NCI-H69 (cell line): ENCODE data around the gene FBLN1.

Experiments used
- DNase-seq: peaks from one replicate; lab custom pipeline; 2025; lab: John Stamatoyannopoulos, UW

Gene FBLN1

DNA sequence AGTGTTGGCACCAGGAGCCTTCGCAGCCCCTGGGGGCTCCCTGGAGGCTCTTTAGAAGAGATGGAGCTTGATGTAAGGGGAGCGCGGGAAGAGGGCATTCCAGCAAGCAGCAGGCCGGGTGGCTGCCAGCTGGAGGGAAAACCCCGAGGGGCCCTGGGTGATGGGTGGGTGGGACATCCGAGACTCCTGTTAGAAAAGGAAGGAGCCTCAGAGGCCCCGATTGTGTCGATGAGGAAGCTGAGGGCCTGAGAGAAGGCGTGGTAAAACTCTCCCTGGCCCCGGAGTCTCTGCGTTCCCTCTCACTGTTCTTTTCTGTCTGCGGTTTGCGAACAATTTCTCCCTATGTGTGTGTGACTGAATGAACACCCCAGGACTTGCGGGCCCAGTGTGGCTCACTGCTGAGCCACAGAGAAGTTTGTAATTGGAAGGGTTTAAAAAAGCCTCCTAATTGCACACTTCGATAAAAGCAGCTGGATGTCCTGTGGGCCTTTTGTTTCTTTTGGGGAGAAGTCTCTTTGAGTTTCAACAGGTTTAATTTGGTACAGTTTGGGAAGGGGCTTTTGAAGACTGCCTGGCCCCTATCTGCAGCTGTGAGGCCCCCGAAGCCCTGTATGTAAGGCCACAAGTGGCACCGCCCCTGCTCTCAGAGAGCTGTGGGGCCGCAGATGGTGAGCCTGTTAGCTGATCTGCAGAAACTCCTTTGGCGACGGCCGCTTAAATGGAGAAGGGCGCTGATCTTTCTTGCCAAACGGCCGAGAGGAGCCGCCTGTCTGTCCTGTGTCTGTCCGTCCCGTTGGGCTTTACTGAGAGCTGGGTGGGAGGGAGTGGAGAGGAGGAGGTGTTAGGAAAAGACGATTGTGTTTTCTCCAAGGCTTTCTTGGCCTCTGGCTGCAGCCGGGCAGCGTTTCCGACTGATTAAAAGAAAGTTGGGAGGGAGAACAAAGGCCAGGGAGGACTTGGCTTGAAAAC lies 2.0 kb downstream of the FBLN1 start:
- DNase-seq: peak; percentile 63

DNA sequence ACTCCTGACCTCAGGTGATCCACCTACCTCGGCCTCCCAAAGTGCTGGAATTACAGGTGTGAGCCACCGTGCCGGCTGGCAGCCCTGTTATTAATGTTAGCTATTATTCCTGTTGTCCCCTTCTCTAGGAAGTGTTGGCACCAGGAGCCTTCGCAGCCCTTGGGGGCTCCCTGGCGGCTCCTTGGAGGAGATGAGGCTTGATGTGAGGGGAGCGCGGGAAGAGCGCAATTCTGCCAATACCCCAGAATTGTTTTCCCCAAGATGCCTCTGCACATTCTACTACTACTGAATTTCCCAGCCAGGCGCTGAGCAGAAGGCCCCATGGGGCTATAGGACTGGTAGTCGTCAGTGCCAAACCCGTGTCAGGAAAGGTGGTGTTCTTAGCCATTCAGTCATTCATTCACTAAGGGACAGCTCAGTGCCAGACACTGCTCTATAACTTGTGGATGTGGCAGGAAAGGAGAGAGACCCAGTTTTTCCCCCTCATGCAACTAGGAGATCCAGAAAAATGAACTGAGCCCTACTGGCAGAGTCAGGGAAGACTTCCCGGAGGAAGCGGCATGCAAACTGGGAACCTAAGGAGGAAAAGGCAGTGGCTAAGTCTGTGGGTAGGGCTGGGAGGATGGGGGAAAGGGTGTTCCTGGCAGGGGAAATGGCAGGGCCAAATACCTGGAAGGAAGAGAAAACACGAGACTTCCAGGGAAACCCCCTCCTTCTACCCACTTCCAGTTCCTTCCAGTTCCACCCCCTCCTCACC lies 3.5 kb downstream of the FBLN1 start:
- DNase-seq: no peak

DNA sequence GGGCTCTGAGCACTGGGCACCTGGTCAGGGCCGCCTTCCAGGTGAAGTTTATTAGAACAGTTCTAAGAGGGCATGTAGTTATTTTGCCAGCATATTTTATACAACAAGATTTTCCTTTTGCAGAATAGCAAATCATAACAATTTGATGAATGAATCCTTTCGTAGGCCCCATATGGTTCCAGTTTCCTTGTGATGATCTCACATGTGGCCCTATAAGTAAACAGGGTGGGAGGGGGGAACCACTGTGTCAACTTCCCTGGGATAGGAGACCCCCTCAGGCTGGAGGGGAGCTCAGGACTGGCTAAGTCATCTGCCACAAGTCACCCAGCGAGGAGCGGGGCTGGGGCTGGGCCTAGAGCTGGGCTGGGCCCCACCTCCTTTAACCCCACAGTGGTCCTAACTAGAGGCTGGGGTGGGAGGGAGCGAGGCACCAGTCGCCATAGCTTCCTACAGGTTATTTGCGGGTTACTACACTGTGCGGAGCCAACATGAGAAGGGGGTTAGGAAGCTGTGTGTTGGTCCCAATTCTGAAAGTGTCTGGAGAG lies 4.2 kb downstream of the FBLN1 start:
- DNase-seq: peak; percentile 48

DNA sequence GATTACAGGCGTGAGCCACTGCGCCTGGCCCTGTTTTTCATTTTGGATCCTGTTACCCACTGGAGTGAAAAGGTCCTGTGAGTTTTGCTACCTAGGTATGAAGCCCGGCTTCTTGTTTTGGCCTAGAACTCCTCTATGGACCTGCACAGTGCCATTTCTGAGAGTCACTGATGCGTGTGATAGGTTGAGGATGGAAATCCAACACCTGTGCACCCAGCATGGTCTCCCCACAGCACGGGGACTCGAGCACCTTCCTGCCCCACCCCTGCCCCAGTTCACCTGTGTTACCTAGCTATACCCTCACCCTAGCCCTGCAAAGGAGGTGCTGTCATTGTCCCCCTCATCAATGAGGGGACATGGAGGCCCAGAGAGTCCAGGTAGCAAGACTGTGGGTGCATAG lies 5.1 kb downstream of the FBLN1 start:
- DNase-seq: peak; percentile 61

DNA sequence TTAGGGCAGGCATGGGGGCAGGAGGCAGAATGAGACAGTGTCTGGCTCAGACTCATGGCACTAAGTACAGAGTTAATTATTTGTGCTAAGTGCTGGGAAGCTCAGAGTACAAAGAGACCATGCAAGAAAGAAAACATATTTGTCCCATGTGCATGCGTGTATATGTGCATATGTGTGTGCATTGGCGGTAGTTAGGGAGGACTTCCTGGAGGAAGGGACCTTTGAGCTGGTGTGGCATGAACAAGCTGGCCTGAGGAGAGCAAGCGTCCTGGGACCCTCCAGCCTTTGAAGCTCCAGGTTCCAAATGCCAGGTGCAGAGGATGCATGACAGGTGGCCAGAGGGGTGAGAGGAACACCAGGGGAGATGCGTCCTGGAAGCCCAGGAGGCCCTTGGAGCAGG lies 6.1 kb downstream of the FBLN1 start:
- DNase-seq: no peak

DNA sequence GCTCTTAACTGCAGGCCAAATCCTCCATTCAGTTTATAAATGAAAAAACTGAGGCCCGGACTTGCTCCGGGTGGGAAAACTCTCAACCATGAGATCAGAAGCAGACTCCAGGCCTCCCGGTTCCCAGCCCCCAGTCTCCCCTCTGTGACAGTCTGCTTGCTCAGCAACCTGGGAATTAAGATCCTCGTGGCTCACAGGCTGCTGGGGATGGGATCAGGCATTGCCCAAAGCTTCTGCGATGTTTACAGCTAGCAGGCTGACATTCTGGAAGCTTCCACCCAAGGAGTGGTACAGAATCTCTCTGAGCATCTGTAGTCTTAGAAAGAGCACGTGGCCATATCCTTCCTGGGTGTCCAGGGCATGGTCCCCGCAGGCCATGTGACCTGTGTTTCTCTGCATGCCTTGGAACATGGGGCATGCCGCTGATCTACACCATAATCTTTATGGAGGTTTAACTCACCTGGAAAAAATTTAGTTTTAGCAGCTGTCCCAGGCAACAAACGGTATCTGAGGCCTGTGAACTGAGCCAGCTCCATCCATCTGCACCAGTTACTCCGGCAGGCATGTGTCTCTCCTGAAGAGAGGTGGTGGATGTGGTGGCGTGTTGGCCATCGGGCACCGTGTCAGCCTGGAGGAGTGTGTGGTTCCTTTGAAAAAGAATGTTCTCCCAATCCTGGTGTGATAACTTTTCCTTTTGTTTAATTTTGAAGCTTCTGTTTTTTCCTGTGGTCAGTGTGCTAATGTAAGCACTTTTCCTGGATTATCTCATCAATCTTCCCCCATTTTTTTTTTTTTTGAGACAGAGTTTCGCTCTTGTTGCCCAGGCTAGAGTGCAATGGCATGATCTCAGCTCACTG lies 7.9 kb downstream of the FBLN1 start:
- DNase-seq: no peak

DNA sequence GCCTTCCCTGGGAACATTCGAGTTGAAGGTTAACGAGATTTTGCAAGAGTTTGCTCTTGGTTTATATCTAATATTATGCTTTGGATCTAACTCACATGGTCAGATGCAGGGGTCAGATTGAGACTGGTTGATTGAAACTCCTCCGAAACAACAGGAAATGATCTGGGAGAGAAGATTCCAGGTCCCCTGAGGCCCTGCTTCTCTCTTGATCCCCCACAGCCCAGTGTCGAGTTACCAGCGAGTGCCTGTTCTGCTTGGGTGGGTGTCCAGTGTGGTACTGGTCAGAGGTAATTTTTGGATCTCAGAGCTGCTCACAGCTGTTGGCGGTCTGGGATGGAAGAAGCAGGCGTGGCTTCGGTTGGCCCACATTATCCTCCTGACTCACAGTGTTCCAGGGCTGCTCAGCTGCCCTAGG lies 9.2 kb downstream of the FBLN1 start:
- peak; percentile 53 for DNase-seq

DNA sequence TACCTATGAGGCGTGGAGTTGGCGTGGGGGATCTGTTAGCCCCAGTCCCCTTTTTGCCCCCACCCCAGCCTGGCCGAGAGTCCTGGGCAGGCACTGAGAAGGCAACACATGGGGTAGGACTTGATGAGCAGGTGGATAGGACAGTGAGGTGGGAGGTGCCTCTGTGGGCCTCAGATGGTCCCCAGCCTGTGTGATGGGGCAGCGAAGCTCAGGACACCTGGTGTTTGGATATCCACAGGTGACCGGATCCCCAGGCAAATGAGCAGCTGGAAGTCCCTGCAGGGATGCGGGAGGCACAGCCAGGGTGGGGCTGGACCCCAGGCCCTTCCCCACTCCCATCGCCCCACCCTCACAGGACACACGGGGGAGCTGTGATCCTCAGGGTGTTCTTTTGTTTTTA lies 9.7 kb downstream of the FBLN1 start:
- peak; percentile 75 for DNase-seq

DNA sequence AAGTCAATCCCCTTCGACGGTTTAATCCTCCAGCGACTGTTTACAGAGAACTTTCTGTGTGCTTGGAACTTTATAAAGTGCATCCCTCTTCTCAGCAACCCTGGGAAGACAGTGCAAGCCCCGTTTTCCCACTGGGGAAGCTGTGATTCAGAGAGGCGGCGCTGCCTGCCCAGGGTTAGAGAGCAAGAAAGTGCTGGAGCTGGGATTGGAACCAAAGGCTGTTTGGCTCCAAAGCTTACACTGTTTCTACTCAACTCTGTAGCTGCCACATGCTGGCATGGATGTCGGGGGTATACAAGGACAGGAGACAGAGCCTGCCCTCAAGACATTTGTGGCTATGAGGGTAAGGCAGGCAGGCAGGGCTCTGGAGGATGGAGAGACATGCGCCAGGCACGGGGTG lies 13.0 kb downstream of the FBLN1 start:
- DNase-seq: no peak

DNA sequence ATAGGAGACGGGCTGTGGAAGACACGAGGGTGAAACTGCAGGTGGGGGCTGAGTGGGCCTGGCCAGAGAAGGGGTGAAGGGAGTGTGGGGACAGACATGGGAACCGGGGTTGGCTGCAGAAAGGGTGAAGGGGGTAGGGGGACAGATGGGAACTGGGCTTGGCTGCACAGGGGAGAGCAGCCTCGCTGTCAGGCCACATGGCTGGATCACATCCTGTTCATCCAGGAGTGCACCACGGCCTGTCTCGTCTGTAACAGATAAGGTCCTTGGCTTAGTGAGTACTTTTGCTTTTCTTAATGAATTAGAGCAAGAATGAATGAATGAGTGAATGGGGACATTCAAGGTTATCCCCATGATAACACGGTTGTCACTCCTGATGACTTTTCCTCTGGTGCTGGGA lies 13.5 kb downstream of the FBLN1 start:
- DNase-seq: peak; percentile 18

DNA sequence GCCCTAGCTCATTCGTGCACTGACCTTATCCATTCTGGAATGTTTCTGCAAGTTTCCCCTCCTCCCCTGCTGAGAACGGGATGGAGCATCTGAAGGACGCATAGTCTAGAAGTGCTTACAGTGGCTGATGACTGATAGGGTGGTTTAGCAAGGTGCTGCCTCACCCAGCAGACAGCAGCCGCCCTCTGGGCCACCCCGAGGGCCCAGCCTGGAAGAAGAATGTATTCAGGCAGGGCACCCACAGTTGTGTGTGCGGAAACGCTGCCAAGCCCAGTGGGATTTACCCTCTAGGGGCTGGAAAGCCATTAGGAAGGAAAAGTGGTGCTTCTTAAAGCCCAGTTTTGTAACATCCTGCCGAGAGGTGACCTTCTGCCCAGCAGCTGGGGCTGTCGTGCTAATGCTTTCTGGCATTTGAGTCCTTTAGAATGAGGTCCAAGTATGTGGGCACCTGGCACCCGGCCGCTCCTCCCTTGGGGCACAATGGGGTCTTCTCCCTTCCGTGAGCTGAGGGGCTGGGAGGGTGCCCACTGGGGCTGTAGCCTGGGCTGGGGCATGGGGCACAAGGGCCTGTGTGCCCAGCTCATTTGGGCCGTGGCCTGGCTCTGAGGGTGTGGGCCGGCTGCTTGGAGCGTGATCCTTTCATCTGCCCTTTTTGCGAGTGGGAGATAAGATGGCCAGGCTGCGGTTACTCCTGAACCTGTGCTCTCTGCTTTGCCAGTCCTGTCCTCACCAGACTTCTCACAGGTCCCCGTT lies 14.4 kb downstream of the FBLN1 start:
- peak; percentile 31 for DNase-seq

DNA sequence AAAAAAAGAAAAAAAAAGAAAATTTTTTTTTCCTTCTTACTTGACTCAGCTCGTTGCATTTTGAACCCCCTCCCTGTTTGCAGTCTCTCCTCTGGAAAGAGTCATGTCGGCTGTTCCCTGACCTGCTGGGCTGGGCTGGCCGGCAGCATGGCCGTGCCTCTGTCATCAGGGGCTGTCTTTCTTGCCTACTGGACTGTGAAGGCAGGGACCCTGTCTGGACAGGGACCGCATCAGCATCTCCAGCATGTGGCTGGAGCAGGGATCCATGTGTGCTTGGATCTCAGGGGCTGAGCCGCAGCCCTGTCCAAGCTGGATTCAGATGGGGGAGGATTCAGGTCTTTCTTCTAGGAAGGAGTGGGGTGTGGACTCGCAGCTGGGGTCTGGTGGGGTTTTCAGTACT lies 15.5 kb downstream of the FBLN1 start:
- DNase-seq: no peak

DNA sequence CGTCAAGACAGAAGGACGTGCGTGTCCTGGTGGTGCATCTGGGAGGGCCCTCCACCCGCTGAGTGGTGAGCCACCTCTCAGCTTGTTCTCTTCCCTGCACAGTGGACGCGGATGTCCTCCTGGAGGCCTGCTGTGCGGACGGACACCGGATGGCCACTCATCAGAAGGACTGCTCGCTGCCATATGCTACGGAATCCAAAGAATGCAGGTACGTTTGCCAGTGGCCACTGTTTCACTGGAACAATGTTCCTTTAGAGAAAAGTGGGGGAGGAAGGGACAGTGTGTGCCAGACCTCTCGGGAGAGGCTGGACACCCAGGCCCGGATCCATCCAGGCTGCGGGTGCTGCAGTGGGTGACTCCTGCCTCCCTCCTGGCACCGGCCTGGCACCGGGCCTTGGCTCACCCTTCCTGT lies 15.9 kb downstream of the FBLN1 start:
- no peak for DNase-seq

DNA sequence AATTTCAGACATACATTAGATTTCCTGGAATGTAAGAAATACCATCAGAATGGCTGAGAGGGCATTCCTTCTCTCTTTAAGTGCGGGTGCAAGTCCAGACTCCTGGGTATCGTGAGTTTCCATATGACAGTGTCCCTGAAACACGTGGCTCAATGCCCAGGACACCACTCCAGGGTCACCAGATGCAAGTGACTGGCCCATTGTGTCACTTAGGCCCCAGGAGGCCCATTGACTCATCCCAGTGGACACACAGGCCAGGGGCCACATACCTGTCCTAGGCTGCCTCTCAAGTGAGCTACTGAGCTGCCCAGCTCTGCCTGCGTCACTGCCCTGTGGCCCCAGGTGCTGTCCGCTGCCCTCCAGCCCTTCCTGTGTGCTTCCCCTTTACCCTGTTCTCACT lies 18.5 kb downstream of the FBLN1 start:
- DNase-seq: no peak

DNA sequence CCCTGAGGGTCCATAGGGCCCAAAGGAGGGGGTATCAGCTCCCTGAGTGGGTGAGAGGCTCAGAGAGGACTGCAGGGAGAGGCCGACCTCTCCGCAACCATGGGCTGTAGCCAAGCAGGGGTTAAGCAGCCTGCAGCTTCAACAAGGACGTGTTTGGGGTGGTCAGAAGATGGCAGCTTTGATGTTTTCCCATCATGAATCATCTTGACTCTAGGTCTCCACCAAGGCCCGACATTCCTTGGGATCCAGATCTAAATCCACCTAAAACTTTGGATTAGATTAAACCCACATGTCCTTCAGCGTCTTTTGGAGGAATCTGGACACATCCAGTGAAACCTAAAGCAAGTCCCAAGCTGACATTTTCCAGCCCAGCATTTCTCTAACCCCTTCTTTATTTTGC lies 19.8 kb downstream of the FBLN1 start:
- no peak for DNase-seq

DNA sequence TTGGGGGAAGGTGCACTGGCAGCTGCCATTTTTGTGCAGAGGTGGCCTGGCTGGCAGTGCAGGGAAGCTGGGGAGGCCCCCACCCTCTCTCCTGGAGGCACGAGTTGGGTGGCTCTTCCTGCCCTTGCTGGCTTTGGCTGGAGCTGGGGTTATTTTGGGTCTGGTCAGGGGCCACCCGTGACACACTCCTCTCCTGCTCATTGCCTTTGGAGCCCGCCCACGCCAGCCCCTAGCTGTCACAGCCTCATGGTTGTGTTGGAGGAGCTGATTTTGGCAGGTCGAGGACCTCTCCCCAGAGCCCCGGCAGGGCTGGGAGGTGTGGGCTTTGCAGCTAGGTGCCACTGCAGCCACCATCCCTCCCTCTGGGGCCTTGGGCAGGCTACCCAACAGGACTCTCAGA lies 21.5 kb downstream of the FBLN1 start:
- DNase-seq: no peak

DNA sequence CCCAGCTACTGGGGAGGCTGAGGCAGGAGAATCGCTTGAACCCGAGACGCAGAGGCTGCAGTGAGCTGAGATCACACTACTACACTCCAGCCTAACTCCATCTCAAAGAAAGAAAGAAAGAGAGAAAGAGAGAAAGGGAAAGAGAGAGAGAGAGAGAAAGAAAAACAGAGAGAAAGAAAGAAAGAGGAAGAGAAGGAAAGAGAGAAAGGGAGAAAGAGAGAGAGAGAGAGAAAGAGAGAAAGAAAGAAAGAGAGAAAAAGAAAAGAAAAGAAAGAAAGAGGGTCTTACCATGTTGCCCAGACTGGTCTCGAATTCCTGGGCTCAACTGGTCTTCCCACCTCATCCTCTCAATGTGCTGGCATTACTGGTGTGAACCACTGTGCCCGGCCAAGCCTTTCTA lies 22.3 kb downstream of the FBLN1 start:
- DNase-seq: no peak

DNA sequence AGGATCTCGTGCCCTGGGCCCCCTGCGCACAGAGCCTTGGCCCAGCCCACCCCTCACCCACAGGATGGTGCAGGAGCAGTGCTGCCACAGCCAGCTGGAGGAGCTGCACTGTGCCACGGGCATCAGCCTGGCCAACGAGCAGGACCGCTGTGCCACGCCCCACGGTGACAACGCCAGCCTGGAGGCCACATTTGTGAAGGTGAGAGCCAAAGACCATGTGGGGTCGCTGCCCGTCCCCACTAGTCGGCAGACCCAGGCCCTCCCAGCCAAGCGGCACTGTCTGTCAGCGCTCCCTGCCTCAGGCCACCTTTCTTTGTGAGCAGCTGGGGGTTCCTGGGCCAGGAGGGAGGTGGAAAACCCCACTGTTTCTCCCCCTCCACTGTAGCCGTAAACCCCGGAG lies 22.8 kb downstream of the FBLN1 start:
- no peak for DNase-seq

DNA sequence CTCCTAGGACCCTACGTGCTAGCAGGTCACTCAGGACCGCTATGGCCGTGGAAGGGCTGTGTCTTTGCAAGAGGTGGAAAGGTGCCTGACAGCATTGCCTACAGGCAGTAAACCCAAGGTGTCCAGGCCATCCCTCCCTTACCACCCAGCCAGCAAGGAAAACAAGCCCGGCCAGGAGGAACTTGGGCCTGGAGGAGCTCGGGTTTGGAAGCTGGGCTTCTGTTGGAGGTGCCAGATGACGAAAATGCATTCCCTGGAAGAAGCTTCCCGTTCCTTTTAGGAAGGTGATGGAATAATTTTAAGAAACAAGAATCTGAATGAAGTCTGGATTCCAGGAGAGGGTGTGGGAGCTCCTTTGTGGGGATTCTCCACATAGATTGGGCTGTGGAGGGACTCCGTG lies 23.6 kb downstream of the FBLN1 start:
- DNase-seq: no peak

DNA sequence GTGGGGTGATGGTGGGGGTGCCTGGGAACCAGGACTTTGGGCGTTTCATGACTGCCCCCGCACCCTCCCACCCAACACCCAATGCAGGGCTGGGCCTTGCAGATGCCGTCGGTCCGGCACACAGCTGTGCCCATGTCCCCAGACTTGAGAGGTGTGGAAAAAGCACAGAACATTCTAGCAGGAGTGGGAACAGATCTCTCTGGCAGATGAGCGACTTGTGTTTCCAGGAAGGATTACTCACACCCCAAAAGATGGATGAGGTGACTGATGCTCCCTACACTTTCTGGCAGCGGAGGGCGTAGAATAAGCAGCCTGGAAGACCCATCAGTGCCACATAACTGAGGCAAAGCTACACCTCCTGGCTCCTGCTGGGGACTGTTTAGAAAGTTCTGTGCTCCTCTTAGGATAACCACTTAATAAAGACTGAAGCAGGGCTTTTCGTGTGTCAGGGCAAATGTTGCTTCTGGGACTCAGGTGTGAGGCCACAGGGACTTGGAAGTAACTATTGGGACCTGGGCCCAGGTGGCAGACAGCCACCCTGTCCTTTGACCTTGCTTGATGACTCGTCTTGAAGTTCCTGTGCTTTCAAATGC lies 24.2 kb downstream of the FBLN1 start:
- no peak for DNase-seq

DNA sequence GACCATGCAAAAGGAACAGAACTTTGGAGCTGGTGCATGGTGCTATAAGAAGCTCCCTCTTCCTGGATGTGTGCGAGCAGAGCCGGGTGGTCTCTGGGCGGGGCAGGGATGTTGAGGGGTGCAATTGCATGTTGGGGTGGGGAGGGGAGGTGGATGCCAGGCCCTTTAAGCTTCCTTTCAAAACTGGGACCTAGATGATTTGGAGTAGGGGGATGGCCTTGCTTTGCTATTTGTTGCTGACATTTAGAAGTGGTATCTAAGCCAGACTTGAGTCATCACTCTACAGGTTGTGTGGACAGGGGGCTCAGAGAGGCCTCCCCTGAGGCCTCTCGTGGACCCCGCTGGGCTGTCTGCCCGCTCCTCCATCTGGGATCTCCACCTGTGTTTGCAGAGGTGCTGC lies 24.8 kb downstream of the FBLN1 start:
- no peak for DNase-seq
